C4-2B (cell line): ENCODE measurements around the gene PTPRT.

ENCODE experiments used
- CTCF ChIP-seq: fragments of 450-650 bp; conservative IDR thresholded peaks from 2 replicates; pipeline ENCODE4 v1.5.1; 2017; ENCODE audit warnings: mild to moderate bottlenecking
- ZFX ChIP-seq: fragments of 450-650 bp; IDR thresholded peaks from 2 replicates; pipeline ENCODE4 v1.6.1; 2017

GRCh38 chr20:43167615-43168014, 22.1 kb downstream of the PTPRT start:
- TF ChIP-seq CTCF (no peak), ZFX (no peak)
